Measurements from ENCODE around the gene GNE. TPM values are rescaled to one million over a fixed set of nuclear protein-coding genes. Genes with fewer than 3 reads are reported as not detected.

GNE gene
- total and polyA plus RNA-seq, 8 donors, result 15.7 to 21.3 (median 19.9) TPM

- H3K36me3 ChIP-seq, result no peaks in the 10 kb centered on the region
- no peak overlapping the region for H3K4me3 ChIP-seq
- ATAC-seq (no peak), DNase-seq (no peak)
- no peaks in the 10 kb centered on the region for H3K4me1 ChIP-seq
- H3K9me3 ChIP-seq, result no peaks in the 10 kb centered on the region
- intact Hi-C loops (cut with DNase I), result no loop called here
- no peak for TF ChIP-seq CTCF (IDR thresholded peaks at IDR 0.05)
- no peaks in the 10 kb centered on the region for H3K27me3 ChIP-seq
- no peak overlapping the region for H3K27ac ChIP-seq
Observed at GRCh38 chr9:36173861-36174260, 84.4 kb downstream of the GNE start.

GRCh38 chr9:36170531-36170930, 87.7 kb downstream of the GNE start:
- TF ChIP-seq CTCF (IDR thresholded peaks at IDR 0.05), result no peak
- DNase-seq, result no peak
- Histone ChIP-seq H3K9me3 (no peaks in the 10 kb centered on the region), H3K4me3 (no peak overlapping the region), H3K27me3 (peaks cover 0 to 7% of the 10 kb centered on the region in 2 donors), H3K4me1 (peaks cover 0 to 16% of the 10 kb centered on the region in 2 donors), H3K27ac (no peak overlapping the region), H3K36me3 (no peaks in the 10 kb centered on the region)
- ATAC-seq, result no peak
- intact Hi-C loops (cut with DNase I), result no loop called here

- no peak overlapping the region for H3K4me3 ChIP-seq
- no peak for TF ChIP-seq CTCF (IDR thresholded peaks at IDR 0.05)
- H3K4me1 ChIP-seq, result peaks cover 0 to 23% of the 10 kb centered on the region in 2 donors
- no peaks in the 10 kb centered on the region for H3K36me3 ChIP-seq
- DNase-seq (no peak), ATAC-seq (no peak)
- intact Hi-C loops (cut with DNase I), result loop anchor here in 1 of 2 donors (5.0 kb wide), 1 partner anchor 67 kb away; no protein-coding TSS in a partner anchor
- H3K27me3 ChIP-seq, result peaks cover 0 to 7% of the 10 kb centered on the region in 2 donors
- H3K9me3 ChIP-seq, result no peaks in the 10 kb centered on the region
- H3K27ac ChIP-seq, result no peak overlapping the region
Observed at GRCh38 chr9:36169708-36170107, 88.5 kb downstream of the GNE start.

- Histone ChIP-seq H3K9me3 (no peaks in the 10 kb centered on the region), H3K4me1 (peaks cover 0 to 23% of the 10 kb centered on the region in 2 donors), H3K4me3 (no peak within 1 kb of the TSS), H3K27ac (no peak within 1 kb of the TSS), H3K36me3 (no peaks in the 10 kb centered on the region), H3K27me3 (peaks cover 0 to 7% of the 10 kb centered on the region in 2 donors)
- TF ChIP-seq CTCF (IDR thresholded peaks at IDR 0.05), result no peak
- no peak for DNase-seq
- intact Hi-C loops (cut with DNase I), result loop anchor here in 1 of 2 donors (5.0 kb wide), 1 partner anchor 67 kb away; no protein-coding TSS in a partner anchor
- ATAC-seq, result no peak
Observed at GRCh38 chr9:36169166-36169565, 89.1 kb downstream of the GNE start, which contains the start of gene CCIN. Gene CCIN (plus strand): TSS chr9:36169388. CDS start chr9:36169503, 115 bp downstream.

- Histone ChIP-seq H3K9me3 (no peaks in the 10 kb centered on the region), H3K36me3 (peaks cover 0 to 16% of the 10 kb centered on the region in 2 donors), H3K27ac (peak overlapping the region; percentile 53 to 79), H3K4me3 (peak overlapping the region; percentile 40 to 45), H3K27me3 (peaks cover 0 to 7% of the 10 kb centered on the region in 2 donors), H3K4me1 (peaks cover 9 to 31% of the 10 kb centered on the region in 2 donors)
- intact Hi-C loops (cut with DNase I), result loop anchor here in 1 of 2 donors (5.0 kb wide), 1 partner anchor 64 kb away; no protein-coding TSS in a partner anchor
- DNase-seq (peak; percentile 80 to 98 (median 84)), ATAC-seq (peak; percentile 98)
- peak; percentile 90 to 97 for TF ChIP-seq CTCF (IDR thresholded peaks at IDR 0.05)
Observed at GRCh38 chr9:36166168-36166927, 91.9 kb downstream of the GNE start.

Data from left lung (tissue), 10 donors.